ENCODE data around the gene PDZD7.

The PDZD7 gene

DNA sequence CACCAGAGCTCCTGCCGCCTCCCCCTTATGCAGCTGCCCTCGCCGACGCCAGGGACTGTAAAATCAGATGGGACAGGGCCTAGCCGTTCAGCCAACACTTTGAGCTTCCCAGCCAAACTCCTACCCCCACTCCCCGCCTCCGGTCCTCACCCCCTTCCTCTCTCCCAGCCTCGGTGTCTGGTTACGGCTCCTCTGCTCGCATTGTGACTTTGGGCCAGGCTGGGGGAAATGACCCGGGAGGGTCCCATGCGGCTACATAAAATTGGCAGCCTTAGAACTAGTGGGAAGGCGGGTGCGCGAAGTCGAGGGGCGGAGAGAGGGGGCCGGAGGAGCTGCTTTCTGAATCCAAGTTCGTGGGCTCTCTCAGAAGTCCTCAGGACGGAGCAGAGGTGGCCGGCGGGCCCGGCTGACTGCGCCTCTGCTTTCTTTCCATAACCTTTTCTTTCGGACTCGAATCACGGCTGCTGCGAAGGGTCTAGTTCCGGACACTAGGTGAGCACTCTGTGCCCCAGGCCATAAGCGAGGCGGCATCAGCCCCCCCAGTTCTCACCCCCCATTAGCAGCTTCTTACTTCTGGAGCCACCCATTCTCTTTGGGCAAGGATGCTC, 30.8 kb upstream of the PDZD7 start, which contains the start of gene KAZALD1:
KAZALD1 (plus strand) TSS at position 366 of the 608 bp plus-strand sequence. CDS start 604 bp downstream, outside the sequence.
- no peak for DNase-seq (ENCODE audit: low read depth, low spot score)

- DNase-seq (ENCODE audit: low read depth, low spot score): no peak
Measured at GRCh38 chr10:101060951-101061623, 30.2 kb upstream of the PDZD7 start.

- DNase-seq (ENCODE audit: low read depth, low spot score): no peak
Measured at GRCh38 chr10:101060036-101060950, 29.4 kb upstream of the PDZD7 start.

- DNase-seq (ENCODE audit: low read depth, low spot score): no peak
Measured at GRCh38 chr10:101056365-101057151, 25.6 kb upstream of the PDZD7 start.

GRCh38 chr10:101055411-101055810, 24.5 kb upstream of the PDZD7 start:
- DNase-seq (ENCODE audit: low read depth, low spot score): no peak

GRCh38 chr10:101054876-101055275, 23.9 kb upstream of the PDZD7 start:
- no peak for DNase-seq (ENCODE audit: low read depth, low spot score)

DNA sequence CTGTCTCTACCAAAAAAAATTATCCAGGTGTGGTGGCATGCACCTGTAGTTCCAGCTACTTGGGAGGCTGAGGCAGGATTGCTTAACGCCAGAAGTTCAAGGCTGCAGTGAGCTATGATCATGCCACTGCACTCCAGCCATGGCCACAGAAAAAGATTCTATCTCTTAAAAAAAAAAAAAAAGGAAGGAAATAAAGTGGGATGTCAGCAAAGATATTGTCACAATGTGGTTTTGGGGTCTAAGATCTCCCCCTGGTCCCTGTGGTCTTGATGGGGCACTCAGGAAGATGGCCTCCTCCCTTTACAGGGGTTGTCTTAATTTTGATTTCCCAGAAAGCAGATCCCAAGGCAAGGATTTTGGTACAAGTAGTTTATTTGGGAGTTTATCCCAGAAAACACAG, 23.4 kb upstream of the PDZD7 start:
- DNase-seq (ENCODE audit: low read depth, low spot score): no peak

- no peak for DNase-seq (ENCODE audit: low read depth, low spot score)
Measured at GRCh38 chr10:101053516-101053915, 22.6 kb upstream of the PDZD7 start.

DNA sequence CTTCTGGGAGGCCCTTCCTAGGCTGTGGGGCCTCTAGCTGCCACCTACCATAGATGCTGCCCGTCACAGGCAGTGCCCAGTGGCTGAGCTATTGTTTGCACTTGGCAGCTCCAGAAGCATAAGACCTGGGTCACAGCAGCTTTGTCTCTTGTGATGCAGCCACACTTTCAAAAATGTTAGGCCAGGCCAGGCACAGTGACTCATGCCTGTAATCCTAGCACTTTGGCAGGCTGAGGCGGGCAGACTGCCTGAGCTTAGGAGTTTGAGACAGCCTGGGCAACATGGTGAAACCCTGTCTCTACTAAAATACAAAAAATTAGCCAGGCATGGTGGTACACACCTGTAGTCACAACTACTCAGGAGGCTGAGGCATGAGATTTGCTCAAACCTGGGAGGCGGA, 21.4 kb upstream of the PDZD7 start:
- no peak for DNase-seq (ENCODE audit: low read depth, low spot score)

GRCh38 chr10:101050208-101051069, 19.5 kb upstream of the PDZD7 start:
- no peak for DNase-seq (ENCODE audit: low read depth, low spot score)

DNA sequence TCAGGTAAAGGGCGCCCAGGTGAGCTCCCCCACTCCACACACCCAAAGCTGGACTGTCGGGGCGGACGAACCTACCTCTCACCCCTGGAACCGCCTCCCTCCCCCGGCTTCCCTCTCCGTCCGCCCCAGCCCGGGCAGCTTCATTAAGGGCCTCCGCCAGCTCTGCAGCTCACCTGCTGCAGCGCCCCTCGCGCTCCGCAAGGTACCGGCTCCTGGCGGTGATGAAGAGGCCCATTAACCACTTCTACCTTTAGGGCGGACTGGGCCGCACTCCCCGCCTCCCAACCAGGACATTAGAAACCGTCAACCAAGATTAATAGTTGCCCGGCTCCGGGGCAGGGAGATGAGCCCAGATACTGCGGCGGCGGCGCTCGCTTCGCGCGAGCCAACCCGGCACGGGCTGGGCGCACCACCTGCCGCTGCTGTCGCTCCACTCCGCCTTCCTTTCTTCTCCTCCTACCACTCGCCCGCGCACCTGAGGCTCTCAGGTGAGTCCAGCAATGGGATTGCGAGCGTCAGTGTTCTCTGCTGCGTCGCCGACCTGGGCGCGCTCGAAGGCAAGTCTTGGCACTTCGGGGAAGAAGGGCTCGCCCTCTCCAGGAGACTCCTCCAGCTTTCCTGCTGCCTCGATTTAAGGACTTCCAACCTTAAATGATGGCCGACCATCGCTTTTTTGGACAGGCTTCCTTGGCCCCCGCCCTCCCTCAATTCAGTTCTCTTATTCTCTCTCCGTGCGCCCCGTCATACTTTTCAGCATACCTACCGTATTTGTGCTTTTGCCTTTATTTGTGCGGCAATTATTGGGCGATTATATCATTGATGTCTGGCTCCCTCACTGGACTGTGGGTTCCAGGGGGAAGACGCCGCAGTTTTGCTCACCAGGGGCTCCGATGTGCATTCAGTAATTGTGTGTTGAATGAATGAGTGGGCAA, 17.3 kb upstream of the PDZD7 start:
- no peak for DNase-seq (ENCODE audit: low read depth, low spot score)

- no peak for DNase-seq (ENCODE audit: low read depth, low spot score)
Measured at GRCh38 chr10:101047268-101047667, 16.3 kb upstream of the PDZD7 start.

- DNase-seq (ENCODE audit: low read depth, low spot score): no peak
Measured at GRCh38 chr10:101046332-101047238, 15.7 kb upstream of the PDZD7 start.

DNA sequence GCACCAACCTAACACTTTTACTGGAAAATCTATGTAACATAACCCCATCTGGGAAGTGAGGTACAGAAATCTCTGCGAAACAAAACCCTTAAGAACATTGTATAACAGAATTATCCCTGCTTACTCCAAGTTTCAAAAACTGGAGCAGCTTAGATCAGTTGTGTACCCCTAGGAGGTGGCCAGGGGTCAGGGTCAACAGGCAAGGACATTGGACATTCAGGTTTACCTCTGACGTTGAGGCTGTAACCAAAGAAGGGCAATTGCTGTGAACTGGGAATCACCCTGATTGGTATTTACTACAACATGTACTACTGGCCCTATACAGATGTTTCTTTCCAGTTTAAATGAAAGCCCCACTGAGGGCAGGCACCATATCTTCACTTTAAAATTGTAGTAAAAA, 13.2 kb upstream of the PDZD7 start:
- DNase-seq (ENCODE audit: low read depth, low spot score): no peak

- no peak for DNase-seq (ENCODE audit: low read depth, low spot score)
Measured at GRCh38 chr10:101043363-101043707, 12.4 kb upstream of the PDZD7 start.

DNA sequence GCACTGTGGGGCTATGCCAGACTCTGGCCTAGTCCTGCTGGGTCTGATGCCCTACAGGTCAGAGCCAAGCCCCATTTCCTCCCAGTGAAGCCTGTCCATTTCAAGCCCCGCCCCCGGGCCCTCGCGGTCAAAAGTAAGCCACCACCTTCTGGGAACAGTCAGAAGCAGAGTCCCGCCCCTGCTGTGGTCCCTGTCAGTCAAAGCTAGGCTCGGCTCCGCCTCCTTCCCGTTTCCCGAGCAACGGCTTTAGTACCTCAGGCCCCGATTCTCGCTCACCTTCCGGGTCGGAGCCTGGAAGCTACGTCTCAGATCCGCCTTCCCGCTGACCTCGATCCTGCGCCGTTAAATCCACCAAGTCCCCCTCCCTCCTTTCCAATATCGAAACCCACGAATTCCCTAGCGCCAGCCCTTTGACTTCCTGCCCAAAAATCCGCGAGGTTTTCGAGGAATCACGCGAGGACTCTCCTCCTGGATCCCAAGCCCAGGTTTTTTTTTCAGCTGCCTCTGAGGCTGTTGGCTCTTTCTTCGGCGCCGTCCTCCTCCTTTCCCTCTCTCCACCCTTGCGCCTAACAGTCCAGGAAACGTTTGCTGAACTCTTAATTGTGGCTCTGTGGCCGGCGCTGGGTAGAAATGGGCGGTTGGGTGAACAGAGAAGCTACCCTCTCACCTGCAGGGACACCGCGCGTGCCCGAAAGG, 11.9 kb upstream of the PDZD7 start:
- DNase-seq (ENCODE audit: low read depth, low spot score): no peak

DNA sequence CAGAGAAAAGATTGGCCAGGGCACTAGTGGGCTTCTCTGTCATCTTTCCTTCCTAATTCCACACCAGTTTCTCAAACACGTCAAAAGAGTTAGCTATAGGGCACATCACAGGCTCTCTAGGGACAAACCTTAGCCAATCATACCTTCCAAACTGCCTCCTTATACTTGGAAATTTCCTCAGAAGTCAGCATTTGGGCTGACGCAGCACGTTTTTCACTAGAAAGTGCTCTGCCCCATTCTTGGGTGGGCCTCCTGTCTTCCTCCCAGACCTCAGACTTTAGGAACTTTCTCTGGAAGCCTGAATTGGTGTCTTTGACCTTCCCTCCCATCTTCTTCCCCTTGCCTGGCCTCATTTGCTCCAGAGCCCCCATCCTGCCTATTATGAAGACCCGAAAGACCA, 11.2 kb upstream of the PDZD7 start:
- DNase-seq (ENCODE audit: low read depth, low spot score): no peak

DNA sequence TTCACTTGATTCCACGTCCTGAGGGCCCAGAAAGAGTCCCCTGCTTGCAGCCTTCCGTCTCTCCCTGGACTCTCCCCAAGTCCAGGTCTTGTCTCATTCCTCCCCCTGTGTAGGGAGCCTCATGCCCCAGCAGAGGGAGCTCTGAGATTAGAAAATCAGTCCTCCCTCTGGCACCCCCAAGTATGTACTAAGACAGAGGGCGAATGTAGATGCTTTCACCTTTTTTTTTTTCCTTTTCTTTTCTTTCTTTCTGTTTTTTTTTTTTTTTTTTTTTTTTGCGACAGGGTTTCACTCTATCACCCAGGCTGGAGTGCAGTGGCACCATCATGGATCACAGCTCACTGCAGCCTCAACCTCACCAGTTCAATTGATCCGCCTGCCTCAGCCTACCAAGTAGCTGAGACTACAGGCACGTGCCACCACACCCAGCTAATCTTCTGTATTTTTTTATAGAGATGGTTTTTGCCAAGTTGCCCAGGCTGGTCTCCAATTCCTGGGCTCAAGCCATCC, 10.4 kb upstream of the PDZD7 start:
- no peak for DNase-seq (ENCODE audit: low read depth, low spot score)

Data from iPS DF 19.7 (cell line).